B cell (primary cell): ENCODE measurements around the gene CNGA2.

ENCODE experiments used
- CTCF ChIP-seq: fragments of 200-600 bp; IDR thresholded peaks from one replicate; pipeline ENCODE4 v1.8.0; 2022; ENCODE audit warnings: antibody characterized with exemption, mild to moderate bottlenecking
- EZH2 ChIP-seq: IDR thresholded peaks from 2 replicates; pipeline ENCODE4 v1.6.1; 2012; ENCODE audit warnings: borderline replicate concordance, low read depth, mild to moderate bottlenecking, moderate library complexity, low read length; ENCODE audit not compliant: insufficient read depth, poor library complexity, severe bottlenecking

- TF ChIP-seq CTCF (no peak), EZH2 (no peak)
Observed at GRCh38 chrX:151694661-151695582, 39.6 kb upstream of the CNGA2 start, which contains the start of gene PRRG3.
